ENCODE results near the gene MB21D2.

MB21D2 gene

GRCh38 chr3:192889679-192890078 lies 28.0 kb downstream of the MB21D2 start:
- DNase-seq: no peak

DNA sequence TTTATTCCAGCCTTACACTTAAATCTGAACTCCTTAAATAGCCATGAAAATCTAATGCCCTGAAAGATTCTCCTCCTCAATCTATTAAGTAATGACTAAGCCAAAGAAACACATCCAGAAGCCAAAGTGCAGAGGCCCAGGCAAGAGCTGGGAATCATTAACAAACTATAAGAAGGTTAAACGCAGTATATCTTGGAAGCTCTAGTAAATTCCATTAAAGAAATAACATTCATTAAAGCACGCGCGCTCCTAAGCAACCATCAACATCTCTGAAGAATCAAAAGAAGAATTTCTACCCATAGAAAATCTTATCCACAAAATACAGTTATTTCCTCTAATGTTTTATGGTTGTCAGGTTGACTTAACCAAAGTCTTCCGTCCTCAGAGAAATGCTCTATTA lies 29.5 kb downstream of the MB21D2 start:
- no peak for DNase-seq

GRCh38 chr3:192887701-192888100 lies 30.0 kb downstream of the MB21D2 start:
- no peak for DNase-seq

DNA sequence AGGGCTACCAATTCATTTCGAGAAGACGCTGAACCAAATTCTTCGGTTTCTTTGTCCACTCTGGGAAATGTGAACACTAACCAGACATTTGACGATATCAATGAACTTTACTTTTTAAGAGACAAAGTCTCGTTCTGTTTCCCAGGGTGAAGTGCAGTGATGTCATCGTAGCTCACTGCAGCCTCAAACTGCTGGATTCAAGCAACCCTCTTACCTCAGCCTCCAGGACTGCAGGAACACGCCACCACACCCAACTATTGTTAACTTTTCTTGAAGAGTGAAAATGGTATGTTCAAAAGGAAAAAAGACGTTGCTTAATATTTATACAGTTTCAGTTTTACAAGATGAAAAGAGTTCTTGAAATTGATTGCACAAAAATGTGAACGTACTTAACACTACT lies 30.6 kb downstream of the MB21D2 start:
- no peak for DNase-seq

- no peak for DNase-seq
Measured at GRCh38 chr3:192884777-192885773, 32.6 kb downstream of the MB21D2 start.

- no peak for DNase-seq
Measured at GRCh38 chr3:192883512-192883911, 34.1 kb downstream of the MB21D2 start.

- DNase-seq: no peak
Measured at GRCh38 chr3:192881159-192881786, 36.4 kb downstream of the MB21D2 start.

DNA sequence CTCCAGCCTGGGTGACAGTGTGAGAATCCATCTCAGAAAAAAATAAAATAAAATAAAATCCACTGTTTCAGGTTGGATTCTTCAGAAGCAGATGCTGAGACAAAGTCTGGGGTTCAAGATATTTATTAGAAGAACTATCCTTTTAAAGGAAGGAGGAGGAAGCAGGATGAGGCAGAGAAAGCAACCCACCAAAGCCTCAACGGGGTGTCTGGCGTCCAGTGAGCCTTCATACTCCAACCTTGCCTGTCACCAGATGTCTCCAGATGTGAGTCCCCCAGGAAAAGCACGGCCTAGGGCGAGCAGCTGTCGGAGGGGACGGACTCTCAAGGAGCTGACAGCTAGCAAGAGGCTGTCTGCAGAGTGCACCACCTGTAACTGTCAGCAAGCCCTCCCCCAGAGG lies 37.3 kb downstream of the MB21D2 start:
- no peak for DNase-seq

DNA sequence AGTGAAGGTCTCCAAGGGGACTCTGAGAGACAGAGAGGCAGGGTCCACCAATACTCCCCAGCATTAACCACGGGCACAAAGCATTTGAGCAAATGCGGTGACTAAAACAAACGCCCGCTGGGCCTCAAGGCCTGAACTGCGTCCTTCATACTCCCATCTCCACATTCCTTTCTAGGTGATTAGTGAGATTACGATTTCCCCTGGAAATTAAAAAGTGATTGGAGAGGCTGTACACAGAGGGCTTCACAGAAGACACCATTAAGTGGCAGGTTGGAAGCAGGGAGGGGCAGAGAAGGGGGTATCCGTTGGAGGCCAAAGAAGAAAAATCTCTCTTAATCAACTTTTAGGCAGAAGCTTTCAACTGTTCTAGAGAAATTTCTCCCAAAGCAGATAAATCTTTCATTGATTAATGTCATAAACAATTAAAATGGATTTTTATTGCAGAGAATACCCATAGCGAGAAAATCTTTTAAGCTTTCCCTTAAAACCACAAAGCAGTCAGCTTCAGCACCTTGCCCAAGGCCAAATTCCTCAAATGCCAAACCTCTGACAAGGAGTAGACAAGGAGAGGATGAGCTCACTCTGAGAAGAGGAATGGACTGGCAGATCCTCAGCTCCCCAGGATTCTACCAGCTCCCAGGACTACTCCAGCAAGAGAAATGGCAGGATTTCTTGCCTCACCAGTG lies 38.2 kb downstream of the MB21D2 start:
- no peak for DNase-seq

GRCh38 chr3:192875971-192876565 lies 41.6 kb downstream of the MB21D2 start:
- DNase-seq: no peak

DNA sequence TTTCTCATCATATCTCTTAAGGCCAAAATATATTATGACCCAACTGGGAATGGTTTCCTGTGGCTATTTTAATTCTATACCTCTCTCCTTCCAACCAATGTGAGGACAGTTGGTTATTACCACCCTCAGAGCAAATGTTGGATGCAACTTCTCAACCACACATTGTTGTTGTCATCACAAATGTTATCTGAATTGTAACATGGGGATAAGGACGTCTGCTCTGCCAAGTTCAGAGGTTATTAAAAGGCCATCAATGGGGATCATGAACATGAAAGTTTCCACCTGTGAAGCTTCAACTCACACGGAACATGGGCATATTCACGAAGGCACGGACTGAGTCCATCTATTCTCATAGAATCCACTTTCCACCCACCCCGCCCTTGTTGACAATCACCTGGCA lies 46.8 kb downstream of the MB21D2 start:
- DNase-seq: no peak

- no peak for DNase-seq
Measured at GRCh38 chr3:192869131-192870031, 48.3 kb downstream of the MB21D2 start.

DNA sequence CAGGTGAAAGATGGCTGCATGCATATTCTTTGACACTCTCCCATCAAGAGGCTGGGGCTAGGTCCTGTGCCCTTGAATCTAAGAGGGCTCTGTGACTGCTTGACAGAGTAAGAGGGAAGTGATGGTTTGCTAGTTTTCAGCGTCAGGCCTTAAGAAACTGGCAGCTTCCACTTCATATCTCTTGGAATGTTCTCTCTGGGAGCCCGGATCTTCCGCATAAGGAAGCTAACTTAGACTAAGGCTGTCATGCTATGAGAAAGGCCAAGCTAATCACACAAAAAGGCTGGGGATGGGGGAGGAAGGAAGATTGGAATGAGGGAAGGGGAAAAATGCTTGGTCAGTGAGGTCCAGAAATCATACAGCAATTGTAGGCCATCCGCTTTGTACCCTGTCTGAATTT lies 50.0 kb downstream of the MB21D2 start:
- DNase-seq: no peak

- no peak for DNase-seq
Measured at GRCh38 chr3:192866804-192867203, 50.9 kb downstream of the MB21D2 start.

GRCh38 chr3:192864941-192865340 lies 52.7 kb downstream of the MB21D2 start:
- DNase-seq: no peak

GRCh38 chr3:192863091-192863420 lies 54.6 kb downstream of the MB21D2 start:
- no peak for DNase-seq

DNA sequence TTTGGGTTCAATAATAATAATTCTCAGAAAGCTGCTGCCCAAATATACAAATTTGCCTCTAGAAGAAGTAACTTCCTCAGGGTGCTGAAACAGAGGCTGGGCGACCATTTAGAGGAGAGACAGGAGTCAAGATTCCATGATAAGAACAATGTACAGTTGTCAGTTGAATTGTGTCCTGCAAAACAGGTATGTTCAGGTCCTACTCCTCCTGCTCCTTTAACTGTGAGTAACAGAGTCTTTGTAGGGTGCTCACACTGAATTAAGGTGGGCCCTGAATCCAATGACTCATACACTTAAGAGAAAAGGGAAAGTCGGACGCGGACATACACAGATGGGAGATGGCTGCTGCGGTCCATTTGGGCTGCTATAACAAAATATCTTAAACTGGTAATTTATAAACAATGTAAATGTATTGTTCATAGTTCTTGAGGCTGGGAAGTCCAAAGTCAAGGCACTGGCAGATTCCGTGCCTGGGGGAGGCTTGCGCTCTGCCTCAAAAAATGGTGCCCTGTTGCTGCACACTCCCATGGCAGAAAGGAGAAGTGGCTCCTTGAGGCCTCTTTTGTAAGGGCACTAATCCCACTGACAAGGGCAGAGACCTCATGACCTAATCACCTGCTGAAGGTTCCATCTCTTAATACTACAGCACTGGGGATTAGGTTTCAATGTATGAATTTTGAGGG lies 55.1 kb downstream of the MB21D2 start:
- DNase-seq: no peak

DNA sequence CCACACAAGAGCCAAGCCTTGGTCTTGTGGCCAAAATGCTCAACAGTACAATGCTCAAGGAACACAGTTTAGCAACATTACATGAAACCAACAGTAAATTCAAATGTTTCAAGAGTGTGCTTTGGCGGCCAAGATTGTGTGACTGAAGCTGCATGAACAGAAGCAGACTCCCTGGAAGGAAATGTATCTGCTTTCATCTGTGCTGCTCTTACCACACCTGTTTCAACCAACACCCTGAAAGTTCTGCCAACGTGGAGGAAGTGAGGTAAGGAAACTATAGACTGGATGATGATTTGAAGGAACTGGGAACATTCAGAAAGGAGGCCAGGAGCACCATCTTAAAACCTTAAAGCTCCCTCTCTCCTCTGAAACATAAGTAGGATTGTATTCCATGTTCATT lies 55.7 kb downstream of the MB21D2 start:
- DNase-seq: no peak

- DNase-seq: no peak
Measured at GRCh38 chr3:192860454-192860853, 57.2 kb downstream of the MB21D2 start.

DNA sequence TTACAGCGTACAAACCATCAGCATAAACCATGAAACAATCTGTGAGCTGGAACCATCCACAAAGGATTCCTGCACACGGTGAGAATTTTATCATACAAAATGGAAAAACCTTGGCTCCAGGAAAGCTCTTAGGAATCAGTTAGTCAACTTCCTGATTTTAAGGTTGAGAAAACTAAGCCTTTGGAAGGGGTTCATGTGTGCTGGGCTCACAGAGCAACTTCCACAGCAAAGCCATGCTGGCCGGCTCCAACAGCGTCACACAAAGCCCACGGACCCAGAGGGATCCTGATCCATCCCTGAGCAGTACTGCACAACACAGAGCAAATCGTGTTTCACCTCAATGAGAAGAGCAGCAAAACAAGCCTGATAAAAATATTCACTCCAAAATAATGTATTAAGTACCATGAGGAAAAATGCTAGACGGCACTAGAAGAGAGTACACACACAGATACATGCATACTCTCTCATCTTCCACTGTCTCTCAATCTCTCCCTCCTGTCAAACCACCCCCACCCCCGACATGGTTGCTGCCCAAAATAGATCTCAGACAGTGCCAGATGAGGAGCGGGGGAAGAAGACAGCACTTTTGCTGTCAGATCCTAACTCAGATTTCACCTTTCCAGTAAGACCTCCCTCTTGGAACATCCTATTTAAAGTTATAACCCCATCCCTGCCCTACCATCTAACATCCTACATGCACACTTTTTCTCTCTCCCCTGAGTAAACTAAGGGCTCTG lies 58.6 kb downstream of the MB21D2 start:
- DNase-seq: no peak

GRCh38 chr3:192857260-192857661 lies 60.4 kb downstream of the MB21D2 start:
- DNase-seq: no peak

Measured in CD4-positive, alpha-beta T cell treated with Interleukin-17A for 4 hours (primary cell).